Transverse colon (tissue), 4 donors: ENCODE measurements around the gene AIG1.
A peak's percentile ranks its signal among the peaks of the same experiment; 100 is the strongest.

Experiments used
- EP300 ChIP-seq: sonication (generic); formaldehyde crosslinking; IDR thresholded peaks from one replicate; pipeline ENCODE4 v1.6.1; 2017; ENCODE audit warnings: antibody characterized with exemption, low read depth
- POLR2A ChIP-seq: fragments of 450-650 bp; IDR thresholded peaks from one replicate; pipeline ENCODE4 v1.6.1; 2016; ENCODE audit warnings: antibody characterized with exemption, mild to moderate bottlenecking, moderate library complexity
- POLR2AphosphoS5 ChIP-seq, 3 donors: sonication (generic); formaldehyde crosslinking; IDR thresholded peaks; one replicate each; pipeline ENCODE4 v1.6.1; 2016; ENCODE audit warnings: antibody characterized with exemption in 3 of 3
- TF ChIP-seq, protein P1 (sequence below), 5 experiments: fragments of 200-600 bp in 3 of 5; fragments of 450-650 bp in 2 of 5; sonication (generic) in 3 of 5; IDR thresholded peaks; 1 replicate in 2 of 5; 2 replicates in 3 of 5; pipeline ENCODE4 v1.5.1; 2016 to 2017; ENCODE audit warnings: antibody characterized with exemption in 5 of 5, inconsistent platforms in 3 of 5, mild to moderate bottlenecking in 2 of 5, moderate library complexity in 1 of 5

DNA sequence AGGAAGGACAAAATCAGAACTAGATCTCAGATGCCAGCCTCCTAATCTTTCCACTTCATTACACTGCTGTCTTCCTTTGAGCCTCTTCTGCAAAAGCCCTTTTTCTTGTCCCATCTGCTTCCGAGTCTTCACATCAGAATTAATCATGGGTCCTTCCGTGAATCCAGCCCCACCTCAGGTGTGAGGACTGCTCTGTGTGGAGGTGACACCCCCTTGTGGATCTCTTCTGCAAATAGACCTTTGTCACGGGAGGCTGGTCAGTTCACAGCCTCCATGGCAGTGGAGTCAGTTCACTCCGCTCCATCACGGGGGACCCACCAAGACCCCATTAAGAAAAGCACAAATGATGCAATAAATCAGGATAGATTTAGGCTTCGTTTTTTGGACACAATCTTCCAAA lies 218.7 kb downstream of the AIG1 start:
- TF ChIP-seq, protein P1, sequence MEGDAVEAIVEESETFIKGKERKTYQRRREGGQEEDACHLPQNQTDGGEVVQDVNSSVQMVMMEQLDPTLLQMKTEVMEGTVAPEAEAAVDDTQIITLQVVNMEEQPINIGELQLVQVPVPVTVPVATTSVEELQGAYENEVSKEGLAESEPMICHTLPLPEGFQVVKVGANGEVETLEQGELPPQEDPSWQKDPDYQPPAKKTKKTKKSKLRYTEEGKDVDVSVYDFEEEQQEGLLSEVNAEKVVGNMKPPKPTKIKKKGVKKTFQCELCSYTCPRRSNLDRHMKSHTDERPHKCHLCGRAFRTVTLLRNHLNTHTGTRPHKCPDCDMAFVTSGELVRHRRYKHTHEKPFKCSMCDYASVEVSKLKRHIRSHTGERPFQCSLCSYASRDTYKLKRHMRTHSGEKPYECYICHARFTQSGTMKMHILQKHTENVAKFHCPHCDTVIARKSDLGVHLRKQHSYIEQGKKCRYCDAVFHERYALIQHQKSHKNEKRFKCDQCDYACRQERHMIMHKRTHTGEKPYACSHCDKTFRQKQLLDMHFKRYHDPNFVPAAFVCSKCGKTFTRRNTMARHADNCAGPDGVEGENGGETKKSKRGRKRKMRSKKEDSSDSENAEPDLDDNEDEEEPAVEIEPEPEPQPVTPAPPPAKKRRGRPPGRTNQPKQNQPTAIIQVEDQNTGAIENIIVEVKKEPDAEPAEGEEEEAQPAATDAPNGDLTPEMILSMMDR (IDR thresholded peaks at IDR 0.05), result peak in 3 of 5 experiments; percentile 26 to 32 (median 29)
- no peak for TF ChIP-seq POLR2A
- no peak for TF ChIP-seq POLR2AphosphoS5 (IDR thresholded peaks at IDR 0.05)
- TF ChIP-seq EP300, result no peak
